Activated T-cell treated with anti-CD3 and anti-CD28 coated beads for 4 hours (primary cell): ENCODE results near the gene ST6GALNAC1.
"Not testable (repeated sequence)": the region's sequence is repeated elsewhere in the genome, so short reads cannot be mapped to it uniquely, and the experiment has no call there.

Experiments
- DNase-seq: peaks from one replicate; pipeline ENCODE4 v3.0.0-alpha.2; 2020

Gene ST6GALNAC1

GRCh38 chr17:76611080-76611749 is 32.3 kb downstream of the ST6GALNAC1 start:
- not testable (repeated sequence) for DNase-seq

- not testable (repeated sequence) for DNase-seq
These were observed 36.9 kb downstream of the ST6GALNAC1 start for GRCh38 chr17:76606685-76607084.

- DNase-seq, result no peak
These were observed 42.5 kb downstream of the ST6GALNAC1 start for GRCh38 chr17:76601065-76601464.

DNA sequence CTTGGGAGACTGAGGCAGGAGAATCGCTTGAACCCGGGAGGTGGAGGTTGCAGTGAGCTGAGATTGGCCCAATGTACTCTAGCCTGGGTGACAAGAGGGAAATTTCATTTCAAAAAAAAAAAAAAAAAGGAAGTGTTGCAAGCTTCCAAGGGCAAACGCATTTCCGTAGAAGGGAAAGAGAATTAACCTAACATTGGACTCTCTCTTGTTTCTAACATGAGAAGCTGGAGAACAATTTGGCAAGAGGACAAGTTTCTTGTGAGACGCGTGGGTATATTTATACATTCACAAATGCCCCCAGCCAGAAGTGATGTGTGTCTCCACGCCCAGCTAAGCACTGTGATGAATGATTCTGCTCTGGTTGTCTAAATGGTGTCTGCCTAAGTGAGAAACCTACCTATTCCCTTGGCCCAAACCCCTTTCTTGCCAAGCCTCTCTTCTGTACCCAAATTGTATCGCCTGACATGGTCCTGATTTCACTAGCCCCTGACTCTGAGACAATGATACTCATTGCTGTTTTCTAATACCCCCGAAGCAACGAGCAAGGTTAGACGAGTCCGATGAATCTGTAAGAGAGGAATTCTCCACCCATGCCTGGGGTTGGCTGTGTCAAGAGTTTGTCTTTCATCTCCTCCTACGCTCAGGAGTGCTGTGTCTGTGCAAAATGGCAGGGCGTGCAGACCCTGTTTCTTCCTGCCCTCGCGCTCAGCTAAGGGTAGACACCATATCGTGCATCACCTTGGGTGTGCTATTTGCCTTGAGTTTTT is 43.7 kb downstream of the ST6GALNAC1 start:
- no peak for DNase-seq

- no peak for DNase-seq
These were observed 45.5 kb downstream of the ST6GALNAC1 start for GRCh38 chr17:76598004-76598439.

GRCh38 chr17:76597156-76598003 is 46.2 kb downstream of the ST6GALNAC1 start:
- DNase-seq, result no peak

GRCh38 chr17:76594690-76595089 is 48.9 kb downstream of the ST6GALNAC1 start:
- DNase-seq, result no peak

DNA sequence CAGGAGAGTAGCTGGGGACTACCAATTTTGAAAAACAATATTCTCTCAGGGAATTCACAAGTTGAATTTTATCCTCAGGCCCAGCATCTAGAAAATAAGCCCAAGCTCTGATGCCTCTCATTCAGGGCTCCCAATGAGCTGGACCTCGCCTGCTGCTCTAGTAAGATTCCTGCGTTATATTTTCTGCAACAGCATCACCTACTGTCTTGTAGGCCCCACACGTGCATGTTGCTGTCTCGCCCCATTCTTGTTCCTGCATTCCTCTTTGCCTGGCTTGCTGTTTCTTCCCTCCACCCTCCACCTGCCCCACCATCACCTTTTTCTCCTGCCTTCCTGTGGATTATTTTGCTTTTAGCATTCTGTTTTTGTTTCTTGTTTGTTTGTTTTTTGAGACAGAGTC is 49.6 kb downstream of the ST6GALNAC1 start:
- no peak for DNase-seq

DNA sequence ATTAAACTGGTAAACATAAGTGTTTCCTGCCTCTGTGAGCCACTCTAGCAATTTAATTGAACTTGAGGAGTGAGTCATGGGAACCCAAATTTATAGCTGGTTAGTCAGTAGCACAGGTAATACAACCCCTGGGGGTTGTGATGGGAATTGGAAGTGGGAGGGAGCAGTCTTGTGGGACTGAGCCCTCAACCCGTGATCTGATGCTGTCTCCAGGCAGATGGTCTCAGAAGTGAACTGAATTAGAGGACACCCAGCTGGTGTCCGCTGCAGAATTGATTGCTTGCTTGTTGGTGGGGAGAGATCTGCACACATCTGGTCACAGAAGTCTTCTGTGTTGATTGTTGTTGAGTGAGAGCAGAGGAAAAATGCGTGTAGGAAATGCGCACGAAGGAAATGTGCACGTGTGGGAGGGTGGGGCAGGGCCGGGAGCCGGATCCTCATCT is 50.2 kb downstream of the ST6GALNAC1 start:
- no peak for DNase-seq

- no peak for DNase-seq
These were observed 55.4 kb downstream of the ST6GALNAC1 start for GRCh38 chr17:76588182-76588581.

- DNase-seq, result no peak
These were observed 56.6 kb downstream of the ST6GALNAC1 start for GRCh38 chr17:76586741-76587487.

- no peak for DNase-seq
These were observed 57.6 kb downstream of the ST6GALNAC1 start, which contains the start of gene ST6GALNAC2 for GRCh38 chr17:76585649-76586593. ST6GALNAC2 (minus strand) TSS chr17:76585860; CDS start chr17:76585808, 52 bp downstream.

- DNase-seq, result no peak
These were observed 58.4 kb downstream of the ST6GALNAC1 start for GRCh38 chr17:76585033-76585648.

- no peak for DNase-seq
These were observed 59.0 kb downstream of the ST6GALNAC1 start for GRCh38 chr17:76584427-76585032.

DNA sequence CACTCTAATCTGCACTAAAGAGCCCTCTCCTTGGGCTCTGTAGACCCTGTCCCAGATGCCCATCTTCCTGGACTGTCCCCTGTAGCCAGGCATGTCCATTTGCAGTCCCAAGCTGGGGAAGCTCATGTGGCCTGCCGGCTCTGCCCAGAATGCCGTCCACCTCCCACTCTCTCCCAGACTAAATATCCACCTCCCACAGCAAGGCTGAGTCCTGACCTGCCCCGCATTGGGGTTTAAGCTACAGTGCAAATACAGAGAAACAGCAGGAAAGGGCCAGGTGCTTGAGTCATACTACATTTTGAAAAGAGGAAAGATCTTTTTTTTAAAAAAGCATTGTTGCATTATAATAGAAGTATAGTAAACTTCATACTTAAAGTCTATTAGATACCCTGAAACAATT is 60.9 kb downstream of the ST6GALNAC1 start:
- DNase-seq, result no peak

GRCh38 chr17:76581515-76581914 is 62.0 kb downstream of the ST6GALNAC1 start:
- DNase-seq, result no peak

DNA sequence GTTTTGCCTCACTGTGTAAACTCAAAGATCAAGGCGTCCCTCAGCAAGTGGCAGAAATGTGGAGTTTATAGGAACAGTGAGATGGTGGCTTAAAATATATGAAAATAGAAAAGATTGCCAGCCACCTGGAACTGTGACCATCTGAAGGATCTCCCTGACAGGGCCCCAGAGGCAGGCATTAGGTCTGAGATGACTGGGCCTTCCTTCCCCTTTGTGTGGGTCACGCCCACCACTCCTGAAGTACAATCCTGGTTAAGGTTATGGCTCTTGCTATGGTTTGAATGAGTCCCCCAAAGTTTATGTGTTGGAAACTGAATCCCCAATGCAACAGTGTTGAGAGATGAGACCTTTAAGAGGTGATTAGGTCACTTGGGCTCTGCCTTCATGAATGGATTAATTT is 64.3 kb downstream of the ST6GALNAC1 start:
- no peak for DNase-seq

- no peak for DNase-seq
These were observed 65.2 kb downstream of the ST6GALNAC1 start for GRCh38 chr17:76578376-76578775.

GRCh38 chr17:76577876-76578275 is 65.7 kb downstream of the ST6GALNAC1 start:
- no peak for DNase-seq

DNA sequence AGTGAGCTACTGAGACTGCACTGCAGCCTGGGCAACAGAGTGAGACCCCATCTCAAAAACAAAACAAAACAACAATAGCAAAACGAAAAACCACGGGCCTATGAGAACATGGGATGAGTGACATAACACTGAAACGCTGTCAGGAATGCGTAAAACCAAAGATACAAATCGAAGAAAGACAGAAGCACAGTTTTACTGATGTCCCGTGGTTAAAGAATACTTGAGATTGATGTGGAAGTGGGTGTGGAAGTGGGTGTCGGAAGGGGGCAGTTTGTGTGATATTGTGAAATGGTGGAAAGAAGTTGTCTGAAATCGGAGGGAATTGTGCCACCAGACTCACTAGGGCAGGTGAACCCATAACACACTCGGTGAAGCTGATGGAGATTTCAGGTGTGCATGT is 67.4 kb downstream of the ST6GALNAC1 start:
- no peak for DNase-seq
